ENCODE results near the gene PLA2G15.

The PLA2G15 gene

GRCh38 chr16:68234188-68235107 lies 10.7 kb upstream of the PLA2G15 start:
- peak overlapping the region; percentile 96 for H3K27ac ChIP-seq
- ChIA-PET POLR2A (ENCODE audit: low non-redundant PET) (interaction anchor here (1.4 kb wide), 1 partner anchor 149 kb away, joined by 3 read pairs; the partner anchor contains the start of gene NFATC3), CTCF (interaction anchor here (0.6 to 0.8 kb wide), 2 partner anchors 76 to 252 kb away, joined by 3 read pairs; no protein-coding TSS in a partner anchor)
- TF ChIP-seq CTCF (conservative IDR thresholded peaks at IDR 0.05; ENCODE audit: low read depth), result no peak
- DNase-seq (ENCODE audit: low spot score), result peak; percentile 71

DNA sequence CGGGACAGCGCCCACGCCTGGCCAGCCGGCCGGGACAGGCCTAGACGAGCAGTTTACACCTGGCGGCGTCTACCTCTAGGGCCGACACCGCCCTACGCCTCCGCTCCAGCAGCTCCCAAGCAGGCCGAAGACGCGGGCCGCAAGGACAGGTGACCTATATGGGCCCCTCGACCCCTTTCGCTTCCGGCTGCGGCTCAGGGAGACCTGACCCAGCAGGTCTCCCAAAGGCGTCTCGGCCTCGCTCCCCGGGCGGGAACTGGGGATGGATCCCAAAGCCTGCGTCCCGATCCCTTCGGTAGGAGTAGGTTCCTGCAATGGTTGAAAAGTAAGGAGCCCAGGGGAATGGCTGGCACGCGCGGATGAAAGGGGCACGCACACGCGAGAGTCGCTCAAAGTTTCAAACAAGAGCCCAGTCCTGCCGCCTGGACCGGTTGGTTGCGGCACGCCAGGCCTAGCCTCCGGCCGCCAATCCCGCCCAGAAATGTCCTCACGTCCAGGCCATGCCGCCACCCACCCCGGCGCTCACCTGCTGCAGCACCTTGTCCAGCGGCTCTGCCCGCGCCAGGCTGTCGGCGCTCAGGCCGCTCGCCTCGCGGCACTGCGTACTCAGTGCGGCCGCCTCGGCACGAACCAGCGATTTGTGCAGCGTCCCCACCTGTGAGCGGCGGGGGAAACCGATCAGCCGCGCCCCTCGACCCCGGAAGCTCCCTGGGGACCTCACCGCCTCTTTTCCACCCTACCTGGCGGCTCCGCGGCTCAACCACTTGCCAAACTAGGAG lies 9.9 kb upstream of the PLA2G15 start:
- H3K27ac ChIP-seq, result peak overlapping the region; percentile 96
- TF ChIP-seq CTCF (conservative IDR thresholded peaks at IDR 0.05; ENCODE audit: low read depth), result peak; percentile 41; the same call in 1 of the 2 replicates
- peak; percentile 44 for DNase-seq (ENCODE audit: low spot score)
- ChIA-PET POLR2A (ENCODE audit: low non-redundant PET) (interaction anchor here (0.5 to 0.6 kb wide), 2 partner anchors 36 to 87 kb away, joined by 3 to 4 read pairs; no protein-coding TSS in a partner anchor), CTCF (interaction anchor here (0.6 to 0.8 kb wide), 2 partner anchors 75 to 251 kb away, joined by 3 read pairs; no protein-coding TSS in a partner anchor)

DNA sequence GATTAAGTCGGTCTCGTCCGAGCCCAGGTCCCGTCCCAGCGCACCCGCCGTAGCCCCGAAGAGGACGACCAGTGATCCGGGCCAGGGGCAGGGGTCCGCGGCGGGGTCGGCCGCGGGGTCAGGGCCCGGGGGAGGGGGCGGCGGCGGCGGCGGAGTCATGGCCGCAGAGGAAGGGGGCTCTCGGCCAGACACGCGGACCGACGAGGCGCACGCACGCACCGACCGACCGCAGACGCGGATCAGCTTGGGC lies 9.4 kb upstream of the PLA2G15 start, which contains the start of gene ESRP2:
Gene ESRP2 (minus strand): TSS at position 241 of the 250 bp plus-strand sequence. CDS start 82 bp downstream, at position 159.
- CTCF ChIA-PET, result no interaction called here
- no peak for DNase-seq (ENCODE audit: low spot score)
- POLR2A ChIA-PET (ENCODE audit: low non-redundant PET), result interaction anchor here (0.5 to 0.6 kb wide), 2 partner anchors 36 to 87 kb away, joined by 3 to 4 read pairs; no protein-coding TSS in a partner anchor
- H3K27ac ChIP-seq, result peak within 1 kb of the TSS; percentile 96
- TF ChIP-seq CTCF (conservative IDR thresholded peaks at IDR 0.05; ENCODE audit: low read depth), result no peak

- no peak for TF ChIP-seq CTCF (conservative IDR thresholded peaks at IDR 0.05; ENCODE audit: low read depth)
- ChIA-PET CTCF (interaction anchor here (0.7 kb wide), 1 partner anchor 24 kb away, joined by 3 read pairs; no protein-coding TSS in a partner anchor), POLR2A (ENCODE audit: low non-redundant PET) (interaction anchor here (0.5 to 1.8 kb wide), 5 partner anchors 28 to 1094 kb away, joined by 3 to 9 read pairs (median 4); partner anchors contain the start of genes PRMT7, SLC7A6 and SLC7A6OS)
- H3K27ac ChIP-seq, result peak overlapping the region; percentile 96
- DNase-seq (ENCODE audit: low spot score), result peak; percentile 88
Measured at GRCh38 chr16:68236137-68236825, 8.9 kb upstream of the PLA2G15 start.

- ChIA-PET POLR2A (ENCODE audit: low non-redundant PET) (interaction anchor here (0.6 to 1.8 kb wide), 3 partner anchors 27 to 1093 kb away, joined by 3 to 9 read pairs (median 5); partner anchors contain the start of genes PRMT7, SLC7A6 and SLC7A6OS), CTCF (interaction anchor here (0.7 to 1.1 kb wide), 3 partner anchors 25 to 92 kb away, joined by 3 to 5 read pairs (median 3); partner anchors contain the start of gene SLC7A6)
- TF ChIP-seq CTCF (conservative IDR thresholded peaks at IDR 0.05; ENCODE audit: low read depth), result no peak
- H3K27ac ChIP-seq, result peak overlapping the region; percentile 96
- DNase-seq (ENCODE audit: low spot score), result peak; percentile 25
Measured at GRCh38 chr16:68236826-68237242, 8.3 kb upstream of the PLA2G15 start.
